ENCODE data around the gene ZNF232.
"Not testable (repeated sequence)": the region's sequence is repeated elsewhere in the genome, so short reads cannot be mapped to it uniquely, and the experiment has no call there.

ZNF232 gene

DNA sequence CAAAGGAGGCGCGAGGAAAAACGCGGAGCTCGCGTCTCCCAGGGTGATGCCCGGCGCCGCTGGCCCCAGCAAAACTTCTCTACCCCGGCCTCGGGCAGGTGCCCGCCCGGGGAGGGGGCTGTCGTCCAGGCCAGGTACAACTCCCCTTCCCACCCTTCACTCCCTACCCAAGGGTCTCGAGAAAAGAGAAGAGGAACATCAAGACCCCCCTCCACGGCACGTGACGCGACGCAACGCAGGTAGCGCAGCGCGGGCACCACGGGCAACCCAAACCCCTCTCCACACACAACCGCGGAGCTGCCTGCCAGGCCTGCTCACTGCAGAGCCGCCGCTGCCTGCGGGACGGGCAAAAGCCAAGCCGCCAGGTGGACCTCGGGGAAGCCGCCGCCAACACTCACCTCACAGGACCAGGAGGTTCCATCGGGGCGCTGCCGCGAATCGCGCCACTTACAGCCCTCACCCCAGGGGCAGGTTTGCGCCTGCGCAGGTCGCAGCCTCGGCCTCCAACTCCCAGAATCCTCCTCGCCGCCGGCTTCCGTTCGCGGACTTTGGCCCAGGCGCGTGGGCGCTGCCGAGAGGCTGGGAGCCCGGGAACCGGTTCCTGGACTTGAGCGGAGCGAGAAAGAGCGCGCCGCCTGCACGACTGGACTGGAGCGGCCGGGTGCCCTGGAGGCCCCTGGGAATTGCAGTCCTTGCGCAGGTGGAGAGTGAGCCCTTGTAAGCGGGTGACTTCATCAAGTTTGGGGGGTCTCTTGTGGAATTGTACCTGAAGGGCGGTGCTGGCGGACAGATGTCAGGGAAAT, at the start of gene ZNF232:
Gene ZNF232, minus strand, starts transcription at position 477 of the 803 bp plus-strand sequence. Its CDS starts 56 bp downstream, at position 421.
- peak; percentile 66 for FAIRE-seq

DNA sequence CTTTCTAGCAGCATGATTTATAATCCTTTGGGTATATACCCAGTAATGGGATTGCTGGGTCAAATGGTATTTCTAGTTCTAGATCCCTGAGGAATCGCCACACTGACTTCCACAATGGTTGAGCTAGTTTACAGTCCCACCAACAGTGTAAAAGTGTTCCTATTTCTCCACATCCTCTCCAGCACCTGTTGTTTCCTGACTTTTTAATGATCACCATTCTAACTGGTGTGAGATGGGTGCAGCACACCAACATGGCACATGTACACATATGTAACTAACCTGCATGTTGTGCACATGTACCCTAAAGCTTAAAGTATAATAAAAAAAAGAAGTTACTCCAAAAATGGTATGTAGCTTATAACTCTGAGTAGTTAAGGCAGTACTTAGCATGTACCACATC, 49.0 kb upstream of the ZNF232 start:
- not testable (repeated sequence) for FAIRE-seq

DNA sequence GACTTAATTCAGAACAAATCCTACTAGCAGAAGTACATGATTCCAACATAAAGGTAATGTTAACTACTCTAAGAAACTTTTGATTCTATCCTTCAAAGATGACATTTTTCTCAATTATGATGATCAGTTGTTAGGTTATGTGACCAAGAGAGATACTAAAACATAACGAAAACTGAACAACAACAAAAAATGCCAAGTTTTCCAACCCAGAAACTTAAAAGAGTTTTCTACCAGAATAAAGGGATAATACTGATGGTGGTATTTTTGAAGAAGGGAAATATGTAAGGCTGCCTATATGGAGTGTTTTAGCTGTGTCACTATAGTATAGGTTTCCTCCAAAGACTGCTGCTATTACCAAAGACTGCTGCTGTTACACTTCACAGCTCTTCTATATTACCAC, 34.4 kb upstream of the ZNF232 start:
- FAIRE-seq = not testable (repeated sequence)

DNA sequence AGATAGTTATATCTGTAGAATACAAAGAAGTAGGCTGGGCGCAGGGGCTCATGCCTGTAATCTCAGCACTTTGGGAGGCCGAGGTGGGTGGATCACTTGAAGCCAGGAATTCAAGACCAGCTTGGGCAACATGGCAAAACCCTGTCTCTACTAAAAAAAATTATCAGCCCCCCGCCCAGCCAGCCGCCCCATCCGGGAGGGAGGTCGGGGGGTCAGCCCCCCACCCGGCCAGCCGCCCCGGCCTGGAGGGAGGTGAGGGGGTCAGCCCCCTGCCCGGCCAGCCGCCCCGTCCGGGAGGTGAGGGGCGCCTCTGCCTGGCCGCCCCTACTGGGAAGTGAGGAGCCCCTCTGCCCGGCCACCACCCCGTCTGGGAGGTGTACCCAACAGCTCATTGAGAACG, 31.2 kb upstream of the ZNF232 start:
- not testable (repeated sequence) for FAIRE-seq

DNA sequence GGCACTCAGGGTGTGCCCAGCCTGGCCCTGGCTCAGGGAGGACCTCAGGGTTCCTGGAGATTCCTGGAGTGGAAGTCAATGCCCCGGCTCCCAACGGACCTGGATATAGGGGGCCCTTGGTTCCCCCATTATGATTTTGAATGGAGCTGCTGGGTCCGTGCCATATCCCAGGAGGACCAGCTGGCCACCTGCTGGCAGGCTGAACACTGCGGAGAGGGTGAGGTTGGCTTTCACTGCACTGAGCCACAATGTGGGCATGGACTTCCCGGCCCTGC, 27.7 kb upstream of the ZNF232 start:
- no peak for FAIRE-seq

DNA sequence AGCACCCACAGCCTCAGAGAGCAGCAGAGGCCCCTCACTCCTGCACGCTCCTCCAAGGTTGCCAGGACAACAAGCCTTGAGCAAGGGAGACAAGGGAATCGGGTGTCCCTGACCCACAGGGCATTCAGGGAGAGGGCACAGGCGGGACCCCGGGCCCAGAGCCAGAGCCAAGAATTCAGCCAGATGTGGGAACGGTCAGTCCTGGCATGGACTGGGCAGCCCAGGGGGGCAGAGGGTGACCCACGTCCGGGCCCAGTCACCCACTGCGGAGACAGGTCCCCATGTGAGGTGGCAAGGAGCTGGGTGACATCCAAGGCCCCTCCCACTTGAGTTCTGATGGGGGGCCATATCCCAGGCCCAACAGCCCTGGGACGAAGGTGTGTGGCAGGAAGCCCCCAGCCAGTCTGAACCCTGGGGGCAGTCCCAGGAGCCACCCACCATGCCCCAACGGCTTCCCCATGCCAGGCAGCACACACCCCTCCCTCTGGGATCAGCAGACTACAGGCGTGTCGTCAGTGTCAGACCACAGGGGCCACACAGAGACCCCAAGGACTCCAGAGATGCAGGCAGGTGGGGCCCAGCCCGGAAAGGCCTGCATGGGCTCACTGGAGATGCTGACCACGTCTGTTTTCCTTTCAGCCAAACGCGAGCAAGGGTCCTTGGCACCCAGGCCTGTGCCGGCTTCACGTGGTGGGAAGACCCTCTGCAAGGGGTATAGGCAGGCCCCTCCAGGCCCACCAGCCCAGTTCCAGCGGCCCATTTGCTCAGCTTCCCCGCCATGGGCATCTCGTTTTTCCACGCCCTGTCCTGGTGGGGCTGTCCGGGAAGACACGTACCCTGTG, 27.2 kb upstream of the ZNF232 start:
- FAIRE-seq = no peak

DNA sequence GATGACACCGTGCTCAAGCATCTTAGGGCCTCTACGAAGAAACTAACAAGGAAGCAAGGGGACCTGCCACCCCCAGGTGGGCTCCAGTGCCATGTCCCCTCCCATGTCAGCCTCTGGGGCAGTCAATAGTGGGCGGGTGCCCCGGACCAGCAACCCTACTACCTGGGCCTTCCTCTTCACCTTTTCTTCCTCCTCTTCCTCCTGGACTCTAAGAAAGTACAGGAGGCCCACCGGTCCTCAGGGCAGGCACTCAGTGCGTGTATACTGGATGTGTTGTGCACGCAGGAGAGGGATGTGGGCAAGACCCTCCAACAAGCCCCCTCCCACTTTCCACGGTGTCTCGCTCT, 26.5 kb upstream of the ZNF232 start:
- not testable (repeated sequence) for FAIRE-seq

DNA sequence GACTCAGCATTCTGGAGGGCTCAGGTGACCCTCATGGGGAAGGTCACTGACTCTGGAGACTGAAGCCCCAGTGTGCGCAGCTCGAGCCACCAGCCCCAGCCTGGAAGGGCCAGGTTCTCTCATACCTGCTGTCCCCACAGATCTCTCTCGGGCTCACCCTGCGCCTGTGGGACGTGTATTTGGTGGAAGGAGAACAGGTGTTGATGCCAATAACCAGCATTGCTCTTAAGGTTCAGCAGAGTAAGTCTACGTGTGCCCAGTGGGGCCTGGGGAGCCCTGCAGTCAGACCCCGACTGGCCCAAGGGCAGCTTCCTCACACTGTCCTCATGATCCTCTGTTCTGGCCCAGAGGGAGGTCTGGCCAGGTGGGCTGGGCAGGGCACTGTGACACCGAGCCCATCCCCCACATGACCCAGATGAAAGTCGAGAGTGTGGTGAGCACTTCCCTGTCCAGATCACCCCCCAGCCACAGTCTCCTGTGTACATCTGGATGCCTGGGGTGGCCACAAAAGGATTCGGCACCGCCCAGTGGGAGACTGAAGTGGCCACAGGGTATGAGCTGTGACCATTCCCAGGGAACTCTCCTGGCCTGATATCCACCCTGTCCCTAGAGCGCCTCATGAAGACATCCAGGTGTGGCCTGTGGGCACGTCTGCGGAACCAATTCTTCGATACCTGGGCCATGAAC, 26.0 kb upstream of the ZNF232 start:
- not testable (repeated sequence) for FAIRE-seq

DNA sequence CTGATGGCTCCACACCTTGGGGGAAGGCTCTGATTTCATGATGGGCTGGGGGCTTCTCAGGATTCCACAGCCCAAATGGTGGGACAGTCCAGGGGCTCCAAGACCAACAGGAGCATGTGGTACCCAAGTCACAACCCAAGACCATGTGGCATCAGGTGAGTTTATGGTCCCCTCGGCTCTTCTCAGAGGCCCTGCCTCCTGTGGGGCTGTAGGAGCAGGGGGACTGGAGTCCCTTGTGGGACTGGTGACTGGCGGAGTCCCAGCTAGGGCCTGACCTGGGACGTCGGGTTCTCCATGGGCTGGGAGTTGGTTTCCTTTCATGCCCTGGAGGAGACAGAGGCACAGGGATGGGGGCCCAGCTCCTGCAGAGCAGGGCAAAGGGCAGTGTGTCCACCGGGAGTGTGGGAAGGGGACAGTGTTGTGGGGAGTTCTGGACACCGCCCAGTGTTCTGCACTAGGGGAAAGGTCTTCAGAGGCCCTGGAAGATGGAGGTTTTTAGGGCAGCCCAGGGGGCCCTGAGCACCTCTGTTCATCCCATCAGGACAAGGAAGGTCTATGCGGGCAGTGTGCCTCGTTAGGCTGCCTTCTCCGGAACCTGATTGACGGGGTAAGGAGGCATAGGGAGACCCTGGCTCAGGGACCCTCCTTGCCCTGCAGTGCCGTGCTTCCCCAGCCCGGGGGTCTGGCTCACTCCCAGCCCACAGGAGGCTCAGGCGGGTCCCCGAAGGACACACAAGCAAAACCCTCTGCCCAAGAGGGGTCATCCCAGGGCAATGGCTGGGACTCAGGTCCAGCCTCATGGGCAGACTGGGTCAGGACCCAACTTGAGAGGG, 25.1 kb upstream of the ZNF232 start:
- FAIRE-seq = not testable (repeated sequence)

DNA sequence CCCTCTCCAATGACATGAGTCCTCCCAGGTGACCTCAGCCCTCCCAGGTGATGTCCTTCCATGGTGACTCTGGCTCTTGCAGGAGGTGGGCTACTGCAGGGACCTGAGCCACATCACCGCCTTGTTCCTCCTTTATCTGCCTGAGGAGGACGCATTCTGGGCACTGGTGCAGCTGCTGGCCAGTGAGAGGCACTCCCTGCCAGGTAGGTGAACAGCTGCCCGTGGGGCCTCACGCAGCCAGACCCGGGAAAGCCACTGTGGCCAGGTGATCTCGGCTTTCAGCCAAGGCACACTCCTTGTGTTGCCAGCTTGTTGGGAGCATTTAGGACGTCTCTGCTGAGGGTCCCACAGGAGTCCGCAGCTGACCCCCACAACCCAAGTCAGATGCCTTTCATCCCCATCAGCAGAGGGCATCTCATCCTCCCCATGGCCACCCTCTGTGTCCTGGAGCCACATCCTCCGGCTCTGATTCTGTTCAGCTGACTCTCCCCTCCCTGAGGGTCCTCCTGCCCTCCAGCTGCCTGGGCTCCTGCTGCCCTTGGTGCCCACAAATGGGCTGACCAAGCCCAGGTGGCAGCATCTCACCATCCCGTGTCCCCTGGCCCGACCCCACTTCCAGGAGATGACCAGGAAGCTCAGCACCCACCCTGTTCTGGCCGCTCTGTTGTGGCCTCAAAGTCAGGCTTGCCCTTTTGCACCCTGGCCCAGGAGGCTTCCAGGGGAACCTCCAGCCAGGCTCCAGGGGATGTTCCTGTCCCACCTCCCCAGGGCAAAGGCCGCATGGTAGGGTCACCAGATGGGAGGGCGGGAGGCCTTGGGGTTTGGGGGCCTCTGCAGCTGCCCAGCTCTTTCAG, 24.3 kb upstream of the ZNF232 start:
- FAIRE-seq = no peak

DNA sequence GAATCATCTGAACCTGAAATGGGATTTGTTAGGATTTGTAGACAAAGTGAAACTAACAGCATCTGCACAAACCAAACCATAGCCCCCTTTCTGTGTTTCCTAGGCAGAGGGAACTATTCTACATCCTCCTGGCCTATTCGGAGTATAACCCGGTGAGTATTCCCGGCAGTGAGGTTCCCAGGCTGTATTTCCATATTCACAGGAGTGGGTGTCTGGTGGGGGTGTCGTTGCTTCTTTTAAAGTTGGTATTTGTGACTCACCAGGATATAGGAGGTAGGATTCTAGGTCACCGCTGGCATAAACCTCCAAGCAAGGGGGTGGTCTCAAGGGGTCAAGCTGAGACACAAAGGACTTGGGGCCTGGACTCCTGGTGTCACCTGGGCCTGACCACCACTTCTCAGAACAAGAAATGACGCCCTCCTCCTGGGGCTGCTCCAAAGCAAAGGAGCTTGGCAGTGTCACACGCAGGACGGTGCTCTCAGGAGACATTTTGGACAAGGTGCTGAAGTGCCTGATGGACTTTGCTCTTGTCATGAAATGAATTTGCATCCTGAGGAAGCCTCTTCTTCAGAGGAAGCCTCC, 23.5 kb upstream of the ZNF232 start:
- not testable (repeated sequence) for FAIRE-seq

DNA sequence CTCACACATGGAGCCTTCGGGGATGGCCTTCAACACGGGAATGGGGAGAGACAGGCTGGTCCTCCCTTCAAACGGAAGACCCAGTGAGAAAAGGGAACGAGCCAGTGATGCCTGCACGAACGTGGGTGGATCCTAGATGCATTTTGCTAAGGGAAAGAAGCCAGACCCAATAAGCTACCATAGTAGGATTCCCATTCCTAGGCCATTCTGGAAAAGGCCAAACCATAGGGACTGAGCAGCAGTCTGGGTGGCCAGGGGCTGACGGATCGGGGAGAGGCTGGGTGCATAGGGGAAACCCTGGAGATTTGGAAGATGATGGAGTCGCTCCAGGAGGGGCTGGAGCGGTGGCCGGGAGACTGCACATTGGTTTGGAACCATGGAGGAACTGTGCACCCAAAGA, 22.9 kb upstream of the ZNF232 start:
- not testable (repeated sequence) for FAIRE-seq

DNA sequence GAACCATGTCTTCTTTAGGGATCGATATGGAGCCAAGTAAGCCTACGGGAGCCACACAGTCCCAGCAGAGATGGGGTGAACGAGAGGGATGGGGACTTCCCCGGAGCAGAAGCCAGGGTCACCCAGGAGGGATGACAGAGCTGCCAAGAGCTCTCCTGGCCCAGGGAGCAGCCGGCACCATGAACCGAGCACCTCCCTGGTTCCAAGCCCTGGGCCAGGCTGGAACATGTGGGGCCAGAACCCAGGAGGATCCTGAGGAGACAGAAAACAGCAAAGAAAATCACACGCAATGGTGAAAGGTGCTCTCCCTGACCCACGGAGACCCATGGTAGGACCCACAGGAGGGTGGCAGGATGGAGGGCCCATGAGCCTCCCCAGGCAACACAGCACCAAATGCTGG, 22.3 kb upstream of the ZNF232 start:
- FAIRE-seq = not testable (repeated sequence)

DNA sequence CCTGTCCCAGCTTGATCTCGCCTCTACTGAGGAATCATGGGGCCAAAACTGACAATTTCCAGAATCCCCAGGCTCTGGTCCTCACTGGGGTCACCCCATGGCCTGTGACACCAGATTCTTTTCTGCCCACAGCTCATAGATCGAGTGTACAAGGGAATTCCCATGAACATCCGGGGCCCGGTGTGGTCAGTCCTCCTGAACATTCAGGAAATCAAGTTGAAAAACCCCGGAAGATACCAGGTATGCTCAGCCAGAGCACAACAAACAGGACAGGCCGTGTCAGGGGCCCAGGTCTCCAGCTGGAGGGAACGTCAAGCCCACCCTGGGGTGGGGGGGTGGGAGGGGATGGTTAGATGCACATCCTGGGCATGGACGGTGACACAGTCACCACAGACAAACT, 21.6 kb upstream of the ZNF232 start:
- no peak for FAIRE-seq

DNA sequence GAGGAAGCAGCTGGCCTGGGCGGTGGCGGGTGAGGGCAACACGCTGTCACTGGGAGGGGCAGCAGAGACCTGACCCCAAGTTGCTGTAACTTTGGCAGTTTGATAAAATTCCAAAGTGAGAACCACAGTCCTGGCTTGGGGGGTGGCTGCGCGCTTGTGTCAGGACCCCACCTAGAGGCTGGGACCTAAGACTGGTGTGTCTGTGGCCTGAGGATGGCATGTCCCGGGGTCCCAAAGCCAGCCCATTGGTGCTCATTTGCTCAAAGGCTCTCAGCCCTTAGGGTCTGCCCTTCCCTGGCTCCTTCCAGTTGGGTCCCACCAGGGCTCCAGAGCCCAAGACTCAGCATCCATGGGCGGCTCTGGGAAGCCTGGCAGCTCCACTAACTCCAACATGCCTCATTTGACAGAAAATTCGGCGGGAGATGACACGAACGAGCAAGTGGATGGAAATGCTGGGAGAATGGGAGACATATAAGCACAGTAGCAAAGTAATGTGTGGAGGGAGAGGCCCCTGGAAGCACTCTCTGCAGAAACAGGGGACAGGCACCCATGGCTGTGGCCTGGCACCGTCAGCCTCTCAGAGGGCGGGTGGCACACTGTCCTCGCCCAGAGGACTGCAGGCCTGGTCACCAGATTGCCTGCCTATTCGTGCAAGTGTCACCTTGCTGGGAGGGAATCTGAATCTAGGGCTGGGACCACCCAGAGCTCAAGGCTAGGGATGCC, 21.0 kb upstream of the ZNF232 start:
- FAIRE-seq = not testable (repeated sequence)

DNA sequence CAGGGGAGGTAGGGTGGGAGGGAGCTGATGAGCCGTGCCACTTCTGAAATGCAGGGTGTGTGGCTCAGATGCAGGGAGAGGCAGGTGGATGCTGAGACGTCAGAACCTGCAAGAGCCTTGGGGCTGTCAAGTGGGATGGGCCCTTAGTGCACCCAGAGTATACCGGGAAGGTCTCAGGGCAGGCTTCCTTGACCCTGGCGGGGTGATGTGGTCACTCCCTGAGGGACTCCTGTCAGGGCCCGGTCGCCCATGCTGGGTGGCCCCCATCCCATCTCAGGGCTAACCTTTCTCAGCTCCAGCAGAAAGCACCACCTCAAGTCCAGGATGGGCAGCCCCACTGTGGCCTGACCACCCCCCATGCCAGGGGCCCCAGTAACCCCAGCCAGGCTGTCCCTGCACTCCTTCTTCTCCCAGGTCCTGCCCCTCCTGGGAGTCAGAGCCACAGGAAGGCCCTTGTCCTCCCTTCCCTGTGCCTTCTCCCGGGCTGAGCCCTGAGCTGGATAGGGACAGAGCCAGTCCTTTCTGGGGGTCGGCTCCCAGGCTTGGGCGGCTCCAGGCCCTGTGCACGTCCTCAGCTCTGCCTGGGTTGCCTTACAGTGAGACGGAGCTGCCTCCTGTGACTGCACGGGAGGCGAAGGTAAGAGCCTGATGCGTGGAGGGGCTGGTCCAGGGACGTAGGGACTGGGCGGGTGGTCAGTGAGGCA, 20.3 kb upstream of the ZNF232 start:
- FAIRE-seq = not testable (repeated sequence)

DNA sequence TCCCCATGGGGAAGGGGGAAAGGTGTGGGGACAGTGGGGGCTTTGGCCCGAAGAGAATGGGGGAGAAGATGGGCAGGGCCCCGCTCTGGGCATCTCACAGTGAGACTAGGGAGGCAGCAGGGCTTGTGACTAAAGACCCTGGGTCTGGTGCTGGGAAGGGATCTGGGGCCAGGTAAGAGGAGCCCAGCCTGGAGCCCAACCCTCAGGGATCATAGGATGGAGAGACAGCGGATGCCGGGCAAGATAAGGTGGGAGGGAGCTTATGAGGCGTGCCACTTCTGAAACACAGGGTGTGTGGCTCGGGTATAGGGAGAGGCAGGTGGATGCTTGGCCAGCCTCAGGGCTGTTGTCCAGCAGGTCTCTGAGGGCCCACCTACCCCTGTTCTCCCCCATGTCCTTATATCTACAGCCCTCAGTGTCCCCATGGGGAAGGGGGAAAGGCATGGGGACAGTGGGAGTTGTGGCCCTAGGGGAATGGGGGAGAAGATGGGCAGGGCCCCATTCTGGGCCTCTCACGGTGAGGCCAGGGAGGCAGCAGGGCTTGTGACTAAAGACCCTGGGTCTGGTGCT, 19.6 kb upstream of the ZNF232 start:
- no peak for FAIRE-seq

DNA sequence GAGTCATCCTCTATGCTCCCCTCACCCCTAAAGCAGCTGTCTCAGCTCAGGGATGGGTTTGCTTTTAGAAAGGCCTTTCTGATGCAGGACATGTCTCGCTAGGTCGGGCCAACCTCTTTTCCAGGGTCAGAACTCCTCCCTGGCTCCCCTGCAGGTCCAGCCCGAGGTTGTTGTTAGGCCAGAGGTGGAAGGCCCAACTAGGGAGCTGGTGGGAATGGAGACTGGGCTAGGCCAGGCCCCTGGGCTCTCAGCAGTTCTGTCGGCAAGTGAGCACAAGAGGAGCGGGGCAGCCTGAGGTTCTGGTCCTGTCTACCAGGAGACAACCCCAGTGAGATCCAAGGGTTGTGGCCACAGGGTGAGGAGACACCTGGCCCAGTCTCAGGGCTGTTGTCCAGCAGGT, 19.0 kb upstream of the ZNF232 start:
- not testable (repeated sequence) for FAIRE-seq

DNA sequence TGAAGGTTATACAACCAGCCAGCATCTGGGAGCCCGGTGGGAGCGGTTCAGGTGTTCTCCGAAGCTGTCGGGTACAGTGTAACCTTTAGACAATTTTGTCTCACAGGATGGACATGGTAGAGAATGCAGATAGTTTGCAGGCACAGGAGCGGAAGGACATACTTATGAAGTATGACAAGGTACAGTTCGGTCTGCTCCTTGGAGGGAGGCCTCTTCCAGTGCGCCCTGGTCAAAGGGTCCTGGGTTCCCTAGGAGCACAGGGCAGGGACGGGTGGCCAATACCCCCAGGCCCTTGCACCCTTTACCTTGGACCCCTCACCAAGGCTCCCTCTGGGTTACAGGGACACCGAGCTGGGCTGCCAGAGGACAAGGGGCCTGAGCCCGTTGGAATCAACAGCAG, 18.6 kb upstream of the ZNF232 start:
- not testable (repeated sequence) for FAIRE-seq
